Psoas muscle (tissue), 8 donors: ENCODE measurements around the gene GPR151. TPM values are rescaled to one million over a fixed set of nuclear protein-coding genes. Genes with fewer than 3 reads are reported as not detected.

Experiments
- ATAC-seq, 4 donors: fragments of 200-7000 bp; cut with Tn5 transposase; one replicate each; pipeline ENCODE4 v1.9.1; 2020; ENCODE audit warnings: moderate library complexity in 3 of 4, mild to moderate bottlenecking in 2 of 4
- DNase-seq, 2 donors: peaks; one replicate each; pipeline ENCODE4 v3.0.0-alpha.2; 2020
- H3K27ac ChIP-seq: fragments of 200-600 bp; one replicate; pipeline ENCODE4 v1.8.0; 2022
- H3K27me3 ChIP-seq, 3 donors: fragments of 200-600 bp in 1 of 3; one replicate each; pipeline versions ENCODE4 v1.6.1 to v1.8.0; 2013 to 2022; ENCODE audit warnings: low read length in 2 of 3, mild to moderate bottlenecking in 2 of 3, moderate library complexity in 1 of 3; ENCODE audit not compliant: insufficient read depth in 3 of 3
- H3K36me3 ChIP-seq, 2 donors: fragments of 200-600 bp in 1 of 2; one replicate each; pipeline versions ENCODE4 v1.6.1 to v1.8.0; 2013 to 2022; ENCODE audit warnings: low read depth in 1 of 2, mild to moderate bottlenecking in 1 of 2, moderate library complexity in 1 of 2; ENCODE audit not compliant: insufficient read depth in 1 of 2
- H3K4me1 ChIP-seq: fragments of 200-600 bp; one replicate; pipeline ENCODE4 v1.8.0; 2022
- H3K4me3 ChIP-seq: fragments of 200-600 bp; one replicate; pipeline ENCODE4 v1.8.0; 2022; ENCODE audit warnings: mild to moderate bottlenecking
- H3K9me3 ChIP-seq: fragments of 200-600 bp; one replicate; pipeline ENCODE4 v1.8.0; 2022
- WGBS, 3 donors: extraction: QIAGEN DNeasy Blood & Tissue Kit; methylation state at CpG; one replicate each; pipeline versions ENCODE4 v1.1.6 to v1.1.7; 2013; 5-methylcytosine and 5-hydroxymethylcytosine counted together
- intact Hi-C, 2 donors: fragments of 100-400 bp; cut with DNase I; formaldehyde crosslinking; loops; one replicate each; pipeline versions ENCODE4 v1.11.0 to v1.14.2; 2022
- polyA plus RNA-seq, 3 donors: library from polyadenylated mRNA; stranded (reverse); fragments of 200-250 nt; gene quantifications; one replicate each; pipeline ENCODE4 v1.2.3, GENCODE V29; 2013
- total RNA-seq, 4 donors: library from RNA; stranded (reverse); fragmentation: NEBNext Ultra II Directional in 2 of 4; extraction: Animal tissue kit (Norgen Biotek cat#: 25700) in 2 of 4; gene quantifications; one replicate each; pipeline versions ENCODE4 v1.2.1 to v1.2.4, GENCODE V29; 2021 to 2023
- TF ChIP-seq, protein P1 (sequence below): fragments of 200-600 bp; IDR thresholded peaks from one replicate; pipeline ENCODE4 v1.8.0; 2022; ENCODE audit warnings: antibody characterized with exemption
- donor health status: healthy with polysubstance abuse.
- donor health status: DM: no; HTN: no; CAD: no; lungs with moderate emphysema.
- donor health status: Bipolar disorder and iron deficiency.
- donor health status: healthy.
- donor health status: DM: yes; HTN: yes; CAD: no.
- donor health status: DM: no; HTN: no; CAD: no.
- donor health status: DM: no; HTN: no; CAD: no.
- donor health status: DM: yes; HTN: yes; CAD: no.

Gene GPR151
- total and polyA plus RNA-seq, 7 donors, result not detected

DNA sequence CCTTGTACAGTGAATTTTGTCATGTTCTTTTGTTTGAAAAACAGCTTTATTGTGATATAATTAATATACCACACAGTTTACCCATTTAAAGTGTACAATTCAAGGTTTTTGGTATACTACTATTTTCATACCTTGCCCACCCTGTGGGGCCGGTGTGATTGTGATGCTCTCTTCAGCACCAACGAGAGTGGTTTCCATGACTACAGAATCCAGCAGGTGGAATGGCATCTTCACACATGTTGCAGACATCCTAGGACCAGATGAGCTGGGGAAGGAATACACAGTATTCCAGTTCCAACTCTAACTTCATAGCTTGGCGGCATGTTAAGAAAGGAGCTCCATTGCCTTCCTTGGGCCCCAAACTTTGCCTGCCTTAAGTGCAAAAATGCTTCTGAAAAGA, 7.7 kb upstream of the GPR151 start:
- WGBS, 3 donors, result 68 to 73% (median 70%) methylated on average over 3 of the region's 3 CpGs
- Histone ChIP-seq H3K27ac (no peak overlapping the region), H3K27me3 (no peaks in the 10 kb centered on the region), H3K4me3 (no peak overlapping the region), H3K36me3 (no peaks in the 10 kb centered on the region), H3K4me1 (no peaks in the 10 kb centered on the region), H3K9me3 (no peaks in the 10 kb centered on the region)
- TF ChIP-seq, protein P1, sequence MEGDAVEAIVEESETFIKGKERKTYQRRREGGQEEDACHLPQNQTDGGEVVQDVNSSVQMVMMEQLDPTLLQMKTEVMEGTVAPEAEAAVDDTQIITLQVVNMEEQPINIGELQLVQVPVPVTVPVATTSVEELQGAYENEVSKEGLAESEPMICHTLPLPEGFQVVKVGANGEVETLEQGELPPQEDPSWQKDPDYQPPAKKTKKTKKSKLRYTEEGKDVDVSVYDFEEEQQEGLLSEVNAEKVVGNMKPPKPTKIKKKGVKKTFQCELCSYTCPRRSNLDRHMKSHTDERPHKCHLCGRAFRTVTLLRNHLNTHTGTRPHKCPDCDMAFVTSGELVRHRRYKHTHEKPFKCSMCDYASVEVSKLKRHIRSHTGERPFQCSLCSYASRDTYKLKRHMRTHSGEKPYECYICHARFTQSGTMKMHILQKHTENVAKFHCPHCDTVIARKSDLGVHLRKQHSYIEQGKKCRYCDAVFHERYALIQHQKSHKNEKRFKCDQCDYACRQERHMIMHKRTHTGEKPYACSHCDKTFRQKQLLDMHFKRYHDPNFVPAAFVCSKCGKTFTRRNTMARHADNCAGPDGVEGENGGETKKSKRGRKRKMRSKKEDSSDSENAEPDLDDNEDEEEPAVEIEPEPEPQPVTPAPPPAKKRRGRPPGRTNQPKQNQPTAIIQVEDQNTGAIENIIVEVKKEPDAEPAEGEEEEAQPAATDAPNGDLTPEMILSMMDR, result no peak
- intact Hi-C loops, result no loop called here
- ATAC-seq (no peak), DNase-seq (no peak)

GRCh38 chr5:146521403-146522106, 5.6 kb upstream of the GPR151 start:
- Histone ChIP-seq H3K27me3 (no peaks in the 10 kb centered on the region), H3K4me1 (no peaks in the 10 kb centered on the region), H3K36me3 (no peaks in the 10 kb centered on the region), H3K4me3 (no peak overlapping the region), H3K27ac (no peak overlapping the region), H3K9me3 (no peaks in the 10 kb centered on the region)
- TF ChIP-seq, protein P1, result no peak
- ATAC-seq (no peak), DNase-seq (no peak)
- WGBS, 3 donors, result 68 to 72% (median 69%) methylated on average over 8 of the region's 8 CpGs
- intact Hi-C loops, result no loop called here

- Histone ChIP-seq H3K4me1 (no peaks in the 10 kb centered on the region), H3K27ac (no peak overlapping the region), H3K4me3 (no peak overlapping the region), H3K27me3 (no peaks in the 10 kb centered on the region), H3K9me3 (no peaks in the 10 kb centered on the region), H3K36me3 (no peaks in the 10 kb centered on the region)
- ATAC-seq, result no peak
- no peak for DNase-seq
- intact Hi-C loops, result no loop called here
- 66 to 80% (median 75%) methylated on average over 2 of the region's 2 CpGs for WGBS, 3 donors
- TF ChIP-seq, protein P1, result no peak
Observed at GRCh38 chr5:146520731-146521130, 4.7 kb upstream of the GPR151 start.

DNA sequence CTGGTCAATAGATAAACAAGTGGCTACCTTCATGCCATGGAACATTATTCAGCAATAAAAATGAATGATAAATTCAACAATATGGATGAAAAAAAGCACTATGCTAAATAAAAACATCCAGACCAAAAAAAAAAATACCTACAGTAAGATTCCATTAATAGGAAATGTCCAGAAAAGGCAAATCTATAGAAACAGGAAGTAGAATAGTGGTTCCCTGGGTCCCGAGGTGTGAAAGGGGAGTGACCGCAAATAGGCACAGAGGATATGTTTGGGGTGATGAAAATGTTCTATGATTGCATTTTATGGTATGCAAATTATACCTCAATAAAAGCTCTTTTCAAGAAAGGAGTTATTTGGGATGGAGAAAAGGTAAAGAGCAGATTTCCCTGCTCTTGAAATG, 3.6 kb upstream of the GPR151 start:
- TF ChIP-seq, protein P1, result no peak
- DNase-seq (no peak), ATAC-seq (no peak)
- no peaks in the 10 kb centered on the region for H3K9me3 ChIP-seq
- H3K4me1 ChIP-seq, result no peaks in the 10 kb centered on the region
- no peak overlapping the region for H3K27ac ChIP-seq
- H3K4me3 ChIP-seq, result no peak overlapping the region
- intact Hi-C loops, result no loop called here
- H3K27me3 ChIP-seq, result no peaks in the 10 kb centered on the region
- 60 to 74% (median 71%) methylated on average over 2 of the region's 2 CpGs for WGBS, 3 donors
- H3K36me3 ChIP-seq, result no peaks in the 10 kb centered on the region
